ENCODE results near the gene PHKG2. TPM values are rescaled to one million over a fixed set of nuclear protein-coding genes. Genes with fewer than 3 reads are reported as not detected.

PHKG2 gene
- 38.6 and 46.6 TPM in 2 replicates for total RNA-seq

GRCh38 chr16:30747799-30748633 is at the start of gene PHKG2:
Gene PHKG2, plus strand, starts transcription at chr16:30748425. Its CDS starts 396 bp downstream, at chr16:30748821.

GRCh38 chr16:30698816-30699614 is 49.2 kb upstream of the PHKG2 start, which contains the start of gene SRCAP:
Gene SRCAP, plus strand, starts transcription at chr16:30699171. Its CDS starts 1,654 bp downstream, at chr16:30700825.

GRCh38 chr16:30761928-30762902 is 14.0 kb downstream of the PHKG2 start, which contains the start of the genes CFAP119 and RNF40:
Gene CFAP119, minus strand, starts transcription at chr16:30762062. Its CDS starts 314 bp downstream, at chr16:30761748.
Gene RNF40, plus strand, starts transcription at chr16:30762322. Its CDS starts 224 bp downstream, at chr16:30762546.

GRCh38 chr16:30786936-30787612 is 38.8 kb downstream of the PHKG2 start, which contains the start of gene ZNF629:
Gene ZNF629, minus strand, starts transcription at chr16:30787205. Its CDS starts 2,723 bp downstream, at chr16:30784482.

Other genes starting within 250 kb of the PHKG2 start
- gene ZNF768, start 221.9 kb upstream of the PHKG2 start, total RNA-seq = 21.9 and 29.4 TPM in 2 replicates
- 8.7 and 14.1 TPM in 2 replicates for gene ZNF747, start 213.6 kb upstream of the PHKG2 start, total RNA-seq
- gene ZNF764, start 190.1 kb upstream of the PHKG2 start, total RNA-seq = 5.5 and 6.2 TPM in 2 replicates
- 17.6 and 21.8 TPM in 2 replicates for gene ZNF688, start 176.7 kb upstream of the PHKG2 start, total RNA-seq
- gene ZNF785, start 162.7 kb upstream of the PHKG2 start, total RNA-seq = 3.7 and 23.6 TPM in 2 replicates
- 7.4 and 9.8 TPM in 2 replicates for gene ZNF689, start 138.0 kb upstream of the PHKG2 start, total RNA-seq
- gene PRR14, start 97.5 kb upstream of the PHKG2 start, total RNA-seq = 9.5 and 19.3 TPM in 2 replicates
- gene FBRS, start 90.0 kb upstream of the PHKG2 start, total RNA-seq = 23.1 and 30.5 TPM in 2 replicates
- 12.8 and 19.9 TPM in 2 replicates for gene SRCAP, start 49.3 kb upstream of the PHKG2 start, total RNA-seq
- gene CFAP119, start 13.6 kb downstream of the PHKG2 start, total RNA-seq = 4.6 and 6.9 TPM in 2 replicates
- 80.1 and 86.3 TPM in 2 replicates for gene RNF40, start 13.9 kb downstream of the PHKG2 start, total RNA-seq
- gene ZNF629, start 38.8 kb downstream of the PHKG2 start, total RNA-seq = 11.3 and 13.8 TPM in 2 replicates
- 77.8 and 85.3 TPM in 2 replicates for gene BCL7C, start 145.7 kb downstream of the PHKG2 start, total RNA-seq
- 3.9 and 11.2 TPM in 2 replicates for gene CTF1, start 148.2 kb downstream of the PHKG2 start, total RNA-seq
- 26.6 and 34.0 TPM in 2 replicates for gene FBXL19, start 175.1 kb downstream of the PHKG2 start, total RNA-seq
- gene ORAI3, start 200.6 kb downstream of the PHKG2 start, total RNA-seq = 65.9 and 71.5 TPM in 2 replicates
- gene SETD1A, start 209.3 kb downstream of the PHKG2 start, total RNA-seq = 3.2 TPM in 2 replicates
- 24.5 and 26.2 TPM in 2 replicates for gene HSD3B7, start 236.8 kb downstream of the PHKG2 start, total RNA-seq